T-helper 2 cell (primary cell): ENCODE results near the gene NSL1.

Experiments used
- DNase-seq, 5 experiments: peaks; one replicate each; pipeline versions ENCODE4 v3.0.0 to v3.0.0-alpha.2; 2012 to 2022
- total RNA-seq, 2 donors: gene quantifications; one replicate each; lab custom pipeline; 2026; lab: John Stamatoyannopoulos, UW

The NSL1 gene, protein sequence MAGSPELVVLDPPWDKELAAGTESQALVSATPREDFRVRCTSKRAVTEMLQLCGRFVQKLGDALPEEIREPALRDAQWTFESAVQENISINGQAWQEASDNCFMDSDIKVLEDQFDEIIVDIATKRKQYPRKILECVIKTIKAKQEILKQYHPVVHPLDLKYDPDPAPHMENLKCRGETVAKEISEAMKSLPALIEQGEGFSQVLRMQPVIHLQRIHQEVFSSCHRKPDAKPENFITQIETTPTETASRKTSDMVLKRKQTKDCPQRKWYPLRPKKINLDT
- 22.4 to 32.3 reads per million in 2 donors for total RNA-seq

DNA sequence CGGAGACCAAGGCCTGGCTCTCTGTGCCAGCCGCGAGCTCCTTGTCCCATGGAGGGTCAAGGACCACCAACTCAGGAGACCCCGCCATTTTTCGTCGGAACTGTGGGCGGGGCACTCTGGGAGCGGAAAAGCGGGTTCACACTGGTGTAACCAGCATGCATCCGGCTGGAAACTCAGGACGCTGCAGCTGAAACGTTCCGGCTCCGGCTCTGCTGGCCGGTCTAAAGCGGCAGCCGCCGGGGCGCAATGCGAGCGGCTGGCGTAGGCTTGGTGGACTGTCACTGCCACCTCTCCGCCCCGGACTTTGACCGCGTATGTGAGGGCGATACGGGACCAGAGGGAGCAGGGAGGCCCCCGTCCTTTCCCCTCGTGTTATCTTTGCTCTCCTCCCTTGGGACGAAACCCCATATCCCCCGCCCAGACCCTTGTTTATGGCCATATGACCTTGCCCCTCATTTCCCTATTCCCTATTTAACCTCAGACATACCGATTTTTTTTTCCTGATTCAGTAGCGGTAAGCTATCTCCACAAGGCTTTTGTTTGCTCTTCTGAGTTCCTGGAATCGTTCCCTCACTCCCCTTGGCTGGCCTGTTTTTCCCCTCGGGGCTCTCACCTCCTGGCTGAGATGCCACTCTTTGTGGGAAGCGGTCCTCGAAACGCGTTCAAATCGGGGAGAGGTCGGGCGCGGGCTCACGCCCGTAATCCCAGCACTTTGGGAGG is at the start of gene NSL1, which contains the start of gene TATDN3:
Gene NSL1 (minus strand): TSS at position 102 of the 720 bp plus-strand sequence. CDS start 14 bp downstream, at position 88.
Gene TATDN3 (plus strand): TSS at position 219 of the 720 bp plus-strand sequence. CDS start 28 bp downstream, at position 247.
- DNase-seq: peak; percentile 79 to 94 (median 92)

GRCh38 chr1:212838145-212838544 is 46.6 kb upstream of the NSL1 start:
- no peak for DNase-seq

GRCh38 chr1:212833211-212834207 is 41.9 kb upstream of the NSL1 start:
- DNase-seq: peak in 1 of 5 experiments; percentile 49

- DNase-seq: no peak
Observed at GRCh38 chr1:212828395-212828794, 36.8 kb upstream of the NSL1 start.

- DNase-seq: no peak
Observed at GRCh38 chr1:212827831-212828278, 36.3 kb upstream of the NSL1 start.

GRCh38 chr1:212827171-212827776 is 35.7 kb upstream of the NSL1 start:
- DNase-seq: no peak

- no peak for DNase-seq
Observed at GRCh38 chr1:212825798-212826452, 34.3 kb upstream of the NSL1 start.

DNA sequence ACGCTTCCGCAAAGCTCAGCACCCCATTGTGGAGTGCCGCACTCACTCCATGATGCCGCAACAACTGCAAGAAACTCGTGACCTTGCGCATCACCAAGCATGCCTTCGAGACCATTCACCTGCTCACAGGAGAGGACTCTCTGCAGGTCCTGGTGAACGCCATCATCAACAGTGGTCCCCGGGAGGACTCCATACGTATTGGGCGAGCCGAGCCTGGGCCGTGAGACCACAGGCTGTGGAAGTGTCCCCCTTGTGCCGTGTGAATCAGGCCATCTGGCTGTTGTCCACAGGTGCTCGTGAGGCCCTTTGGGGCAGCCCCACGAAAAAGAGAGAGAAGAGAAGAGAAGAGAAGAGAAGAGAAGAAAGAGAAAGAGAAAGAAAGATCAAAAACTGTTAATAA is 32.6 kb upstream of the NSL1 start:
- DNase-seq: no peak

DNA sequence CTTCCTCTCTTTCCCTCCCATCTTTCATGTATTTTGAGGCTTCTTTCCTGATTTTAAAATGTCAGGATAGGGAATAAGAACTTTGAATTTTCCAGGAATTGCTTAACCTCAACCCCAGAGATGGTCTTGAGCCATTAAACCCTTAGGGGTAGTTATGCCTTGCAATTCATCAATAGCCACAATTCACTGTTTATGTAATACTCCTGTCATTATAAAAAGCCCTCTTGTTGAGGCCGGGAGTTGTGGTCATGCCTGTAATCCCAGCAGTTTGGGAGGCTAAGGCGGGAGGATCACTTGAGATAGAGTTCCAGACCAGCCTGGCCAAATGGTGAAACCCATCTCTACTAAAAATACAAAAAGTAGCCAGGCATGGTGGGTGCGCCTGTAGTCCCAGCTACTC is 31.4 kb upstream of the NSL1 start:
- no peak for DNase-seq

DNA sequence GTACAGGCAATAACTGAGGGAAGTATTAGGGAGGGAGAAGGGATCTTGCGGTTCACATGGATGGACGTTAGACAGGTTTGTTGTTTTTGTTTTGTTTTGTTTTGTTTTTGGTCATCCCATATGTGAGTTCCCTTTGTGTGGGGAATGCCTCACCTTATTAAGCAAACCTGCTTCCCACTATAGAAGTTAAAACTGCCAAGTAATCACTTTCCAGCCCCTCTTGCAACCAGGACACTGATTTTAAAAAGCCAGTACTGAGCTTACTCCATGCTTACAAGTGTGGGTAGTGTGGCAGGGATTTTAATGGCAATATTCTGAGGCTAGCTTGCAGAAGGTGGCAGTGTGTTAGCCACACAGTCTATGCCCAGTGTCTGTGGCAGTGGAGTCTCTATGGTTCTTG is 29.4 kb upstream of the NSL1 start:
- DNase-seq: no peak

DNA sequence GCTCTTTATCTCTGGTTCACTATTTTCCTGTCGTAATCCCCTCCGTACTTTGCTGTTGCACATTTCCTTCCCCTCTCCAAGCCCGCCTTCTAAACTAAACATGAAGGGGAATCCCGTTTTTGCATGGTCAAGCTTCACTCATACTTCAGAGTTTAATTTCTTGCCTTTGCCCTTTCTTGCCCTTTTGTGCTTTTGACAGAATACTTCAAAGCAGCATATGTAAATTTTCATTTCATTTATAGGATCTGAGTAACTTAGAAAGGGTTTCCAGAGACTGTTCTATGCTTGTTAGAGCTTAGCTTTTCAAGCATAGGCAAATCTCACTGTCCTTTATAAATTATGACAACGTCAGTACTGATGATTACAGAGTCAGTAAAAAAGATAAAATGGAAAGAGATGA is 28.1 kb upstream of the NSL1 start:
- DNase-seq: no peak

DNA sequence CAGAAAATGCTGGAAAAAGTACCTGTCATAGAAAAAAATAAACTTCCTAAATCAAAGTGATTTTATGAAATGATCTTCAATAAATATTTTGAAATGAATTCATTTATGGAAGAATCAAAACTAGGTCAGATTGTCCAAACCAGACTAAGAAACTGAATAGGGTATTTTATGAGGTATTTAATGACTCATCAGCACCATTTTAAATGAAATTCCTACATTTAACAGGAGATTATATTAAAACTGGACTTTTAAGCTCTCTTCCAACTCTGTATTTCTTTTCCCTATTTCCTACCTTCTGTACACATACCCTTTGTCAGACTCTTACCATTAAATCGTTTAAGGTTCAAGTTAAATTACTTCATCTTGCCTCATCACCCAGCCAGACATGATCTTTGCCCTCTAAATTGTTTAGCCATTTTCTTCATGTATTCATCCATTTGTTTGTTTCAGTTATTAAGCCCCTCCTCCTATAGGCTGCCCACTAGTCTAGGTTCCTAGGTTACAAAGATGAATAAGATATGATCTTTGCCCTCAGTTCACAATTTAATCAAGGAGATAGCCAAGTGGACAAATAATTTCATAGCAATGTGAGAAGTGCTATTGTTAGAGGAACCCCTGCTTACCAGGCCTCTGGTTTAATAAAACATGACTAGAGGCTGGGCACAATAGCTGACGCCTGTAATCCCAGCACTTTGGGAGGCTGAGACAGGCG is 25.1 kb upstream of the NSL1 start:
- no peak for DNase-seq

GRCh38 chr1:212814537-212815334 is 23.2 kb upstream of the NSL1 start:
- DNase-seq: peak in 1 of 5 experiments; percentile 19

DNA sequence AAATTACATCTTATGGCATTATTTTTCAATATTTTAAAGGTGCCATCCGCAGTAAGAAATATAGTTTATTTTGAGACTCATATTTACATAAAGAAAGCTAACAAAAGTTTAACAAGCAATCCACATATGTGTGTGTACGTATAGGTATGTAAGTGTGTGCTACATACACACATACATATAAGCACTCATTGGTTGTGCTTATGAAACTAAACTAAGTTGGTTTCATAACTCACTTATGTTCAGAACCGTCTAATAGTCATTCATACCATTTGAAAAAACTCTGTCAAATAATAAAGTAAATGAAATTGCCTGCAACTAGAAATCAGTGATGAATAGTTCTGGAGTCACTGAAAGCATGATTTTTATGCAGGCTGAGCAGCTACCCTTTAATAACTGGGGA is 14.2 kb upstream of the NSL1 start:
- DNase-seq: no peak

DNA sequence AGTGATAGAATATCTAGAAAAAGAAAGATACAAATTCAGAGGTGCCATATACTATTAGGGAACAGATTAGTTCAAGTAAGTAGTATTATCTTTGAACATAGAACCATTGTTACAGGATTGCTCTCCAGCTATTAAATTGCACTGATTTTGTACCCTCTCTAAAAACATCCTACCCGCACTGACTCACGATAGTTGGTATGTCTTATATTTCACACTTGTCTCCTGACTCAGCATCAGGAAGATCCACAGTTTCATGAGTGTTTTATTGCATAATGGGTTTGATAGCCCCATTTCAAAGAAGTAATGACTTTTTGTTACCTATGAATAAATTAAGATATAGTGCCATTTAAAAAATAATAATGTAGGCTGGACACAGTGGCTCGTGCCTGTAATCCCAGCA is 6.1 kb upstream of the NSL1 start:
- DNase-seq: no peak

DNA sequence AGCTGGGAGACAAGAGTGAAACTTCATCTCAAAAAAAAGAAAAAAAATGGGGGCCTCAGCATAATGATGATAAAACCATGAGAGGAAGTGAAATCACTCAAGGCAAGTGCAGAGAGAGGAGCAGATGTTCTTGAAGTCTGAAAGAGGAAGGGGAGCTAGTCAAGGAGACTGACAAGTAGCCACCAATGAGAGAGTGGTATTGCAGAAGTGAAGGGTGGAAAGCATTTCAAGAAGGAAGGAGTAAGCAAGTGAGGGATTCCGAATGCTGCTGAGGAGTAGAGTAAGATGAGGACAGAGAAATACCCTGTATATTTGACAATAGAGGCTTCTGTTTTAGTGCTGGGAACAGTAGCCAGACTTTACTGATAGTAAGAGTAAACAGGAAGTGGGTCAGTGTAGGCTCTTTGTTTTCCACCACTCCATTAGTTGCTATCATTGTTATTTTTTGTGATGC is 3.0 kb upstream of the NSL1 start:
- DNase-seq: peak in 1 of 5 experiments; percentile 80

DNA sequence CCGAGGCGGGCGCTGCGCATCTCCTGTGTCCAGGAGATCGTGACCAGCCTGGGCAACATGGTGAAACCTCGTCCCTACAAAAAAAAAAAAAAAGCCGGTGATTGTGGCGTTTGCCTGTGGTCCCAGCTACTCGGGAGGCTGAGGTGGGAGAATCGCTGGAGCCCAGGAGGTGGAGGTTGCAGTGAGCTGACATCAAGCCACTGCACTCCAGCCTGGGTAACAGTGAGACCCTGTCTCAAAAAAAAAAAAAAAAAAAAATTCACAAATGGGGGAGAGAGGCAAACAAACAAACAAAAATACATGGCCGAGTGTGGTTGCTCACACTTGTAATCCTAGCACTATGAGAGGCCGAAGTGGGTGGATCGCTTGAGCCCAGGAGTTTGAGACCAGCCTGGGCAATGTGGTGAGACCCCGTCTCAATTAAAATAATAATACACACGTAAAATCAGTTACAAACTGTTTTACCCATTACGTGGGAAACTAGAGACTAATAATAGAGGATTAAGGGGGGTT is 875 bp upstream of the NSL1 start:
- no peak for DNase-seq

DNA sequence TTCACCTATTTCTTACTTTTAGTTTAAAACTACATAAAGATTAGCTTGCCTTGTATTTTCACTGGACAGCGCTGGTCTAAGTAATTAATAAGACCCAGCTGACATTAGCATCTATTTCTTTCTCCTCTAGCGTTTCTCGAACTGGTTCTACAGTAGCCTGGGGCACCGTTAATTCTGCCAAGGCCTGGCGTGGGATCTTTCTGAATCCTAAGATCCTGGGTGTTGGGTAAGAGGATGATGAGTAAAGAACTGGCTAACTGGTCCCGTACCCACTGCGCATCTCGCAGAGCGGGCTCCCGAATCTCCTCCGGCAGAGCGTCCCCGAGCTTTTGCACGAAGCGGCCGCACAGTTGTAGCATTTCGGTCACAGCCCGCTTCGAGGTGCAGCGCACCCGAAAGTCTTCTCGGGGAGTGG is 309 bp downstream of the NSL1 start:
- DNase-seq: no peak

DNA sequence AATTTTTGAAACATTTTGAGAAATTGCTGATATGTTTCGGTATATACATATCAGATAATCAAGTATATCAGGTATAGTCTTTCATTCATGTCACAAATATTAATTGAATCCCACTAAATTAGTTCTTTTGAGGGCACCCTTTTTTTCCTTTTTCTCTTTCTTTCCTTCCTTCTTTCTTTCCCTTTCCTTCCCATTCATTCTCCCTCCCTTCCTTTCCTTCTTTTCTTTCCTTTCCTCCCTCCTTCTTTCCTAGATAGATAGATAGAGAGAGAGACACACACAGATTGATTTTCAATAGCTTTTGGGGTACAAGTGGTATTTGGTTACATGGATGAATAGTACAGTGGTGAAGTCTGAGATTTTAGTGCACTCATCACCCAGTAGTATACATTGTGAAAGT is 5.7 kb downstream of the NSL1 start:
- no peak for DNase-seq

- no peak for DNase-seq
Observed at GRCh38 chr1:212783976-212784375, 7.6 kb downstream of the NSL1 start.
